Measurements from ENCODE around the gene EXOC3L1. TPM values are rescaled to one million over a fixed set of nuclear protein-coding genes. Genes with fewer than 3 reads are reported as not detected.

EXOC3L1 gene
- total and polyA plus RNA-seq, 2 of the 4 experiments (the other 2 are of a cell fraction): not detected

DNA sequence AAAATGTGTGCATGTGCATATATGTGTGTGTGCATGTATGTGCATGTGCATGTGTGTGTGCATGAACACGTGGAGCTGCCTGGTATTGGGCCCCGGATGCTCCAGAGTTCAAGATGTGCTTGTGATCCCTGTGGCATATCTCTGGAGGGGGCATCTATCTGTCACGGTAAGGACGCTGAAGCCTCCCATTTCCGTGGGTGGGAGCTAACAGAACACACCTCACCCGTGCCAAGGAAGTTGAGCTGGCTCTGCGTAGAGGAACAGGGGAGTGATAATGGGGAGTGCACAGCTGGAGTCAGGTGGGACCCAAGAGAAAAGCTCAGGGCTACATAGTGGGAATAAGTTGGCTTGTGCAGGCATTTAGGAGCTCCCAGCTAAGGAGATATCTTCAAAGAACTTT, 21.7 kb upstream of the EXOC3L1 start:
- 0 out of 2 replicates have a peak, but pooled peaks cover 6% of the 10 kb centered on the region for H4K20me1 ChIP-seq (ENCODE audit: insufficient read depth, low read length)
- intact Hi-C loops (cut with micrococcal nuclease): no loop called here
- ATAC-seq (ENCODE audit: low read depth): no peak

More for the DNA sequence above, 21.7 kb upstream of the EXOC3L1 start:
- no peak for DNase-seq
- ChIA-PET CTCF (interaction anchor here (1.5 kb wide), 1 partner anchor 14 kb away, joined by 3 read pairs; no protein-coding TSS in a partner anchor), POLR2A (ENCODE audit: unreplicated experiment) (no interaction called here)
- H2AK9ac ChIP-seq (replicated peaks; ENCODE audit: low read depth, low read length, poor library complexity): no peak overlapping the region
- no peak overlapping the region for H2BK5ac ChIP-seq (ENCODE audit: low read depth, low read length, poor library complexity, severe bottlenecking)
- no peak overlapping the region for H2BK15ac ChIP-seq (ENCODE audit: low read depth, low read length)
- H3K14ac ChIP-seq (replicated peaks; ENCODE audit: low read depth, low read length): no peak overlapping the region
- no peak overlapping the region for H3K9ac ChIP-seq (ENCODE audit: low read depth, low read length)
- H3K4me2 ChIP-seq (ENCODE audit: low read depth, low read length): no peak overlapping the region
- no peak overlapping the region for H2BK120ac ChIP-seq (ENCODE audit: low read depth, low read length)
- WGBS, 2 experiments (ENCODE audit: extremely low coverage in 2 of 2, insufficient read length in 1 of 2): 80% methylated on average over 2 of the region's 7 CpGs; no CpG with 5 or more reads in 1 of the 2 experiments
- no peak overlapping the region for H4K5ac ChIP-seq (ENCODE audit: low read depth, low read length)
- H3K4ac ChIP-seq (ENCODE audit: low read depth, low read length): no peak overlapping the region
- no peaks in the 10 kb centered on the region for H3K27me3 ChIP-seq (ENCODE audit: control insufficient read depth, insufficient read depth, low read length)
- in situ Hi-C loops (cut with MboI; ENCODE audit: low sequenced_read_pairs): no loop called here
- H3K27ac ChIP-seq (ENCODE audit: insufficient read depth, low read length): no peak overlapping the region
- H2AK5ac ChIP-seq (ENCODE audit: low read depth, low read length): no peak overlapping the region
- H3K79me1 ChIP-seq (ENCODE audit: low read depth in 1 of 2, low read length in 2 of 2): peaks cover 0 to 9% of the 10 kb centered on the region in 2 experiments; a peak in 1 of 4 replicates
- dilution Hi-C loops (cut with HindIII; ENCODE audit: low sequenced_read_pairs, unreplicated experiment): no loop called here
- H3K23ac ChIP-seq (ENCODE audit: low read depth, low read length): no peak overlapping the region
- H3K9me3 ChIP-seq (ENCODE audit: control insufficient read depth, insufficient read depth, low read length): no peaks in the 10 kb centered on the region
- H3K4me3 ChIP-seq (ENCODE audit: insufficient read depth, low read depth, low read length): no peak overlapping the region
- H2AFZ ChIP-seq (replicated peaks; ENCODE audit: low read length, poor library complexity): no peak overlapping the region
- H3K9me1 ChIP-seq (ENCODE audit: insufficient read depth, low read length): peaks cover 20% of the 10 kb centered on the region
- H3K18ac ChIP-seq (ENCODE audit: low read depth, low read length): no peak overlapping the region
- peaks cover 8% of the 10 kb centered on the region for H3K4me1 ChIP-seq (ENCODE audit: control insufficient read depth, insufficient read depth, low read length)
- no TSS peak for BruUV-seq (replicated peaks)
- H3K56ac ChIP-seq (ENCODE audit: extremely low read depth, insufficient read depth, low read length): no peak overlapping the region
- no peak overlapping the region for H4K8ac ChIP-seq (ENCODE audit: low read depth in 2 of 2, low read length in 2 of 2)
- no peak overlapping the region for H2BK20ac ChIP-seq (ENCODE audit: low read depth, low read length)
- no peak overlapping the region for H4K91ac ChIP-seq (ENCODE audit: insufficient read depth, low read depth, low read length)
- no peaks in the 10 kb centered on the region for H3K36me3 ChIP-seq (ENCODE audit: control insufficient read depth, insufficient read depth, low read length)
- TF ChIP-seq SMC3 (IDR thresholded peaks at IDR 0.05; ENCODE audit: low read depth, low read length) (no peak), MAZ (IDR thresholded peaks at IDR 0.05; ENCODE audit: borderline replicate concordance, low read depth, low read length) (no peak), MAFK (IDR thresholded peaks at IDR 0.05; ENCODE audit: low read depth, low read length) (no peak), BHLHE40 (IDR thresholded peaks at IDR 0.05; ENCODE audit: low read depth, low read length) (no peak), CHD1 (IDR thresholded peaks at IDR 0.05; ENCODE audit: low read depth, low read length) (no peak), RFX5 (IDR thresholded peaks at IDR 0.05; ENCODE audit: low read depth, low read length) (no peak), POLR2A (IDR thresholded peaks at IDR 0.05; ENCODE audit: low read depth, low read length) (no peak), RAD21 (IDR thresholded peaks at IDR 0.05; ENCODE audit: low read length) (no peak), MXI1 (IDR thresholded peaks at IDR 0.05; ENCODE audit: borderline replicate concordance, low read depth, low read length) (no peak), RCOR1 (IDR thresholded peaks at IDR 0.05; ENCODE audit: insufficient replicate concordance, low read length) (no peak), NFE2L2 (IDR thresholded peaks at IDR 0.05; ENCODE audit: low read depth, low read length) (no peak), FOS (IDR thresholded peaks at IDR 0.05; ENCODE audit: low read depth, low read length) (no peak), CEBPB (IDR thresholded peaks at IDR 0.05; ENCODE audit: low read depth, low read length) (no peak)
- TF ChIP-seq, protein P1, sequence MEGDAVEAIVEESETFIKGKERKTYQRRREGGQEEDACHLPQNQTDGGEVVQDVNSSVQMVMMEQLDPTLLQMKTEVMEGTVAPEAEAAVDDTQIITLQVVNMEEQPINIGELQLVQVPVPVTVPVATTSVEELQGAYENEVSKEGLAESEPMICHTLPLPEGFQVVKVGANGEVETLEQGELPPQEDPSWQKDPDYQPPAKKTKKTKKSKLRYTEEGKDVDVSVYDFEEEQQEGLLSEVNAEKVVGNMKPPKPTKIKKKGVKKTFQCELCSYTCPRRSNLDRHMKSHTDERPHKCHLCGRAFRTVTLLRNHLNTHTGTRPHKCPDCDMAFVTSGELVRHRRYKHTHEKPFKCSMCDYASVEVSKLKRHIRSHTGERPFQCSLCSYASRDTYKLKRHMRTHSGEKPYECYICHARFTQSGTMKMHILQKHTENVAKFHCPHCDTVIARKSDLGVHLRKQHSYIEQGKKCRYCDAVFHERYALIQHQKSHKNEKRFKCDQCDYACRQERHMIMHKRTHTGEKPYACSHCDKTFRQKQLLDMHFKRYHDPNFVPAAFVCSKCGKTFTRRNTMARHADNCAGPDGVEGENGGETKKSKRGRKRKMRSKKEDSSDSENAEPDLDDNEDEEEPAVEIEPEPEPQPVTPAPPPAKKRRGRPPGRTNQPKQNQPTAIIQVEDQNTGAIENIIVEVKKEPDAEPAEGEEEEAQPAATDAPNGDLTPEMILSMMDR (conservative IDR thresholded peaks at IDR 0.05; ENCODE audit: low read depth, low read length): no peak
- TF ChIP-seq, protein P2, sequence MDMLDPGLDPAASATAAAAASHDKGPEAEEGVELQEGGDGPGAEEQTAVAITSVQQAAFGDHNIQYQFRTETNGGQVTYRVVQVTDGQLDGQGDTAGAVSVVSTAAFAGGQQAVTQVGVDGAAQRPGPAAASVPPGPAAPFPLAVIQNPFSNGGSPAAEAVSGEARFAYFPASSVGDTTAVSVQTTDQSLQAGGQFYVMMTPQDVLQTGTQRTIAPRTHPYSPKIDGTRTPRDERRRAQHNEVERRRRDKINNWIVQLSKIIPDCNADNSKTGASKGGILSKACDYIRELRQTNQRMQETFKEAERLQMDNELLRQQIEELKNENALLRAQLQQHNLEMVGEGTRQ (IDR thresholded peaks at IDR 0.05; ENCODE audit: low read depth, low read length): no peak
- TF ChIP-seq, protein P3, sequence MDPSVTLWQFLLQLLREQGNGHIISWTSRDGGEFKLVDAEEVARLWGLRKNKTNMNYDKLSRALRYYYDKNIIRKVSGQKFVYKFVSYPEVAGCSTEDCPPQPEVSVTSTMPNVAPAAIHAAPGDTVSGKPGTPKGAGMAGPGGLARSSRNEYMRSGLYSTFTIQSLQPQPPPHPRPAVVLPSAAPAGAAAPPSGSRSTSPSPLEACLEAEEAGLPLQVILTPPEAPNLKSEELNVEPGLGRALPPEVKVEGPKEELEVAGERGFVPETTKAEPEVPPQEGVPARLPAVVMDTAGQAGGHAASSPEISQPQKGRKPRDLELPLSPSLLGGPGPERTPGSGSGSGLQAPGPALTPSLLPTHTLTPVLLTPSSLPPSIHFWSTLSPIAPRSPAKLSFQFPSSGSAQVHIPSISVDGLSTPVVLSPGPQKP (IDR thresholded peaks at IDR 0.05; ENCODE audit: borderline replicate concordance, low read depth, low read length): no peak
